H1 (cell line): ENCODE data around the gene MTG1. TPM values are rescaled to one million over a fixed set of nuclear protein-coding genes. Genes with fewer than 3 reads are reported as not detected.

Experiments used
- CEBPB ChIP-seq: IDR thresholded peaks from 2 replicates; pipeline ENCODE4 v1.6.1; 2012; ENCODE audit warnings: low read depth, low read length
- POLR2AphosphoS5 ChIP-seq: IDR thresholded peaks from 2 replicates; pipeline ENCODE4 v1.6.1; 2011; ENCODE audit warnings: low read depth, low read length
- polyA plus RNA-seq, 7 experiments: library from polyadenylated mRNA; depleted of rRNA in 3 of 7; stranded (reverse) in 5 of 7; unstranded in 2 of 7; fragments of >200 nt in 5 of 7; fragments of 200-250 nt in 2 of 7; gene quantifications; 1 replicate in 5 of 7; 2 replicates in 1 of 7; 4 replicates in 1 of 7; pipeline versions ENCODE4 v1.2.1 to v1.2.3, GENCODE V29; 2011 to 2013; ENCODE audit warnings: missing spikeins in 2 of 7, mixed read lengths in 2 of 7
- total RNA-seq: library from RNA; stranded (reverse); fragmentation: NEBNext Ultra II Directional; extraction: Animal tissue kit (Norgen Biotek cat#: 25700); gene quantifications from 2 replicates; pipeline ENCODE4 v1.2.1, GENCODE V29; 2021

MTG1 gene
- total and polyA plus RNA-seq, 2 of the 8 experiments (the other 6 are each of a cell fraction or from before 2014, with no cell fraction given) = 56.6 to 81.6 TPM

DNA sequence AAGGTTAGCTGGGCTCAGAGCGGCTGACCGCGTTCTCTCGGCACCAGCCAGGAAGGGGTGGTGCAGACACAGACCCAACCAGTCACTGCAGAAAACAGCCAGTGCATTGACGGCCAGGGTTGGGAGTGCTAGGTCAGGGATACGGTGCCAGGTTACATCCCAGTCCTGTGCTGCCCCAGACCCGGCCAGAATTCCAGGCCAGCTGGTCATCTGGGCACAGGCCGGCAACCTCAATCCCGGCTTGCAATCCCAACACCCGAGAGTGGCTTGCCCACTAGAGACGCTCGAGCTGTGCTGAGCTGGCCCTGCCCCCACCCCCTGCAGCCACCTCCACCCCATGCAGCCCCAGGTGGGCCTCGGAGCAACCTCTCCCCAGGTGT lies 43.0 kb upstream of the MTG1 start (continued):
- TF ChIP-seq CEBPB (no peak), POLR2AphosphoS5 (no peak)
